GM13977 (cell line): Measurements from ENCODE around the gene POTEF.
"Not testable (repeated sequence)": the region's sequence is repeated elsewhere in the genome, so short reads cannot be mapped to it uniquely, and the experiment has no call there.

Source experiments
- DNase-seq: peaks from one replicate; pipeline ENCODE4 v3.0.0; 2012; ENCODE audit warnings: low spot score
- in situ Hi-C: fragments of 300-500 bp; cut with MboI; formaldehyde crosslinking; loops from one replicate; pipeline ENCODE4 v1.12.0; 2022; ENCODE audit warnings: low sequenced_read_pairs, low pct_unique_long_range_greater_than_20kb, mixed read lengths, inconsistent platforms; ENCODE audit not compliant: unreplicated experiment
- TF ChIP-seq, protein P1 (sequence below): IDR thresholded peaks from 2 replicates; pipeline ENCODE4 v1.5.1; 2012; ENCODE audit warnings: mild to moderate bottlenecking, control low read depth; ENCODE audit not compliant: insufficient read depth; ENCODE audit errors: extremely low read depth, missing control alignments

The POTEF gene

DNA sequence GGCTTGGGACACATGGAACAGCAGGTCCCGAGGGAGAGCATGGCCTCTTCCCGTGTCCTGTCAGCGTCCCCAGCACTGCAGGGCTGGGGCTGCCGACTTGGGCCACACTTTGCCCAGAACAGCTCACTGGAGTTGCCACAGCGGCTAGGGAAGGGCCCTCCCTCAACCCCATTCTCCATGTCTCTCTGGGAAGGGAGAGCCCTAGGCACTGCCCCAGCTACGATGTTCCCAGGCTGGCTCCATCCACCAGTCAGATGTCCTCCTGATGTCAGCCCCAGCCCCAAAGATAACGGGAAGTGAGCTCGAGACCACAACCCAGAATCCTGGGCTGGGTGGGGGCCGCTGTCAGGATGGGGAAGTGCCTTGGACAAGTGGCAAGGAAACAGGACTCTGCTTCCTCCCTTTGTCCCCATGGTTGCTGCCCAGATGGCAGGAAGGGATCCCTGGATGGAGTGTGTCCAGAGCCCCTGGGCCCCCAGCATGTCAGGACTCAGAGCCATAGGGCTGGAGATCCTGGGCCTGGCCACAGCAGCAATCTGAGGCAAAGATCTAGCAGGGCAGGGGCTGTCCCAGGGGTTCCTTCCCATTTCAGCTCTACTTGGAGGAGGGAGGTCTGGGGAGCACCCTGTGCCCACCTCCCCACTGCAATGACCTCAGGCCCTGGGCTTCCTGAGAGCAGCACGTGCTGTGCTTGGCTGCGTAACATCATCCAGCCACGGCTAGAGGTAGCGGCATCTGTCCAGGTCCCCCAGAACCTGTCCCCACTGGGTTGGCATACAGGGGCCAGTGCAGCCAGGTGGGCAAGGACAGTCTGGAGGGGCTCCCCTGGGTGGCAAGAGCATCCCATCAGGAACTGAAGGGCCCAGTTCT lies 13.6 kb upstream of the POTEF start:
- DNase-seq, in situ Hi-C loops: not testable (repeated sequence)

DNA sequence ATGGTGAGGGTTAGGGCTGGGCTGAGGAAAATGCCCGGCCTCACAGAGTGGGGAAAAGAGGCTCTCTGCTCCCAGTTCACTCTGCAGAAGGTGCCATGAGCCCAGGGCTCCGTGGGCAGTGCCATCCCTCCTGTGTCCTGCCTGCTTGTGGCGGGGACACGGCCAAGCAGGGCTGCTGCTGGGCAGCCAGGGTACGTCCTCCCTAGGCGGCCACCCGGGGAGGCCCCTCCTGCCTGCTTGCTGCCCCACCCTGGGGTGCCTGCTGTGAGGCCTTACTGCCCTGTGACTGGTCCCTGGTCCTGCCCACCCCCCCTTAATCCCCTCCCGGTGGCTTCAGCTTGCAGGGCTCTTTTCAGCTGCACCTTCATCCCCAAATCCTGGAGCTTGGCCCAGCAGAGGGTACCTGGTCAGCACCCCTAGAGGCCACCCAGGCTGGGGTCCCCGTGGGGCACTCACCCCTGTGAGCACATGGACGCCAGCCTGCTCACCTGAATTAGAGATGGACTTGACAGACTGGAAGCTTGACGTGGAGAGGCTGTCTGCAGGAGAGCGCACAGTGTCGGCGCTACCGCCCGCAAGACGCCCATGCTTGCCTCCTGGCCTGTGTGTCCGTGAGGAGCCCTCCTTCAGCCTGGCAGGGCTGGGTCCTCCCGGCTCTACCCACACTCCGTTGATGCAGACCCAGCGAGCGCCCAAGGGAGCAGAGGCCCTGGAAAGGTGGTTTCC lies 12.8 kb upstream of the POTEF start:
- DNase-seq, in situ Hi-C loops: not testable (repeated sequence)

DNA sequence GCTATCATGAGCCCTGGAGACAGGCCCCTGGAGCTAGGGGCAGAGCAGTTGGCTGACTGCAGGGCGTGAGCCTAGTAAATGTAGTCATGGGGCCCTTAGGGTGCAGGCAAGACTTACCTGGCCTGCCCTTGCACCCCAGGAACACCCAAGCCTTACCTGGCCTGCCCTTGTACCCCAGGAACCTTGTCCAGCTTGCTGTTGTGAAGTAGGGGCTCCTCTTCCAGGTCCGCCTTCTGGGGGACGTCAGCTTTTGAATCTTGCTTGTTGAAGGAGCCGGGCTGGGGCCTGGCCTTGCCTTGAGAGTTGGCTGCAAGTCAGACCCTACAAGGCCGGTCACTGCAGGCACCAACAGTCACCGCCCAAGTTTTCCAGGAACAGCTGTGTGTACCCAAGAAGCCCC lies 12.0 kb upstream of the POTEF start:
- DNase-seq, in situ Hi-C loops: not testable (repeated sequence)

DNA sequence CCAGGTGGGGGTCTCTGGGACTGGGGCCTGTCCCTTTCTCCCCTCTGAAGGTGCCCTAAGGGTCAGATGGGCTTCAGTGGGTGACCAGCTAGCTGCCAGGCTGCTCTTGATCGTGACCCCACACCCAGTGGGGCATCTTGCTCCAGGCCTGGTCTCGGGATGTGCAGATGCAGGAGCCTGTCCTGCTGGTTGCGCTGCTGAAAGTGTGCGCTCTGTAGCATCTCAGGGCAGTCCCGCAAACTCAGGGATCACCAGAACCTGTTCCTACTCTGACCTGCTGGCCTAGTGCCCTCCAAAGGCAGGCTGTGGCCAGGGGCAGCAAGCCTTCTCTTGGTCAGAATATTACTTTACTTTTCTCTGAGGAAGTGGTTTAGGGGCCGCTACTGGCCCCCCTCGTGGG lies 11.5 kb upstream of the POTEF start:
- in situ Hi-C loops, DNase-seq: not testable (repeated sequence)

DNA sequence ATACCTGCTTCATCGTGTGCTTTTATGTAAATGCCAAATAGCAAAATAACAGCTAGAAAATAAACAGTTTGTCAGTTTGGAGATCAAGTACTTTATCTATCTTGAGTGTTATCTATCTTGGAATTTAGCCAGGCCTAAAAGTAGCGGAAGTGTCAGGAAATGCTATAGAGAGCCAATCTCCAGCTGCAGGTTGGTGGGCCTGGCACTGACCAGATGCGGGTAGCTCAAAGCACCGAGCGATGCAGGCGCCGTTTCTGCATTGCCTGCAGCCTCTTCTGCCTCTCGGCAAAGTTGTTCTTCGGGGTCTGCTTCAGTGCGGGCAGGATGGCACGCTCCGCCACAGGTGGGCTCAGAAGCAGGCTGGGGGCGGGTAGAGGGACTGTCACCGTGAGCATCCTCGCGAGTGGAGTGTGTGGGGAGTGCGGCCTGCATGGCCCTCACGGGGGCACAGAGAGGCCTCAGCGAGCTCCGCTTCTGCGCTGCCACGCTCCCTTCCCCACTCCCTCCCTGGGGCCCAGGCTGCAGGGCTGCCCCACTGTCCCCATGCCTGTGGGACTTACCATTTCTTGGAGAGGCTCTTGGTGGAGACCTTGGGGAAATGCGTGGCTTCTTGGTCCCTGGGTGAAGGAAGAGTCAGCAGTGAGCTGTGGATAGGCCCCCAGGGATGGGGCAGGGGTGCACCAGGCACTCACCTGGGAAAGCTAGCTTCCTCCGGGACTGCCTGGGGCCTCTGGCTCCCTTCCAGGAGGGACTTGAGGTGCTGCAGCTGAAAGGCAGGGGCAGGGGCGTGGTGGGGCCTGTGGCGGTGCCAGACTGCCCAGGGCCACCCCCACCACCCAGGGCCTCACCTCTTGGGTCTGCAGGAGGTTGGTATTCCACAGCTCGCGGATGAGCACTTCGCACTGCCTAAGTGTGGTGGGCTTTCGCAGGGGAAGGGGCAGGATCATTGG lies 10.6 kb upstream of the POTEF start:
- DNase-seq, in situ Hi-C loops: not testable (repeated sequence)

DNA sequence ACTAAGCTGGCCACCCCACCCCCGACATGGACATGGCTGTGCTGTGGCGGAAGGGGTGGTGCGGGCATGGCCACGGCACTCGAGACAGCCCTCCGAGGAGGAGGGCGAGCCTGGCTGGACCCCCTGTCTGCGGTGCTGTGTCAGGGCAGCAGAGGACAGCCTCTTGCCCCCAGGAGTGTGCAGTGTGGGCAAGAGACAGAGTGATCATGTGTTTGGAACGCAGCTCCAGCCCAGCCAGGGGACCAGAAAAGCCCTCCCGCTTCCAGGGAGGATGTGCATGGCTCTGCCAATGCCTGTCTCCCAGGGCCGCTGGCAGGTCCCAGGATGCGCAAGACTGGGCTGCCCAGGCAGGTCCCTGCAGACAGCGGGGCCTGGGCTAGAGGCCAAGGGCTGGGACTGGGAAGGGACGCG lies 9.8 kb upstream of the POTEF start:
- in situ Hi-C loops, DNase-seq: not testable (repeated sequence)

DNA sequence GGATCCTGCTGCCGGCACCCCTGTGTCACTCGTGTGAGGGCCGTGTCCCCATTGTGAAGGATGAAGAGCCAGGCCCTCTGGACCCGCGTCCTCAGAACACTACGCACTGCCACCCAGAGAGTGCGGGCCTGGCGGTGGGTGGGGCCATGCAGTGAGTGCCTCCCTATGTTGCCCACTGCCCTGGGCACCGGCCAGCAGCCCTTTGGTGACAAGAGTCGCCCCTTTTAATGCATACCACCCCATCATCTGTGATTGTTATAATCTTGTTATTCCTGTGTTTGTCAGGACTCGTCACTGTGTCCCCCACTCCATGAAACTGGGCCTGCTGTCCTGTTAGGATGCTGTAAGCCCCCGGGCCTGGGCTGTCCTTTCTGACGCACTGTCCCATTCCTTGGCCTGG lies 9.3 kb upstream of the POTEF start:
- DNase-seq, in situ Hi-C loops: not testable (repeated sequence)

DNA sequence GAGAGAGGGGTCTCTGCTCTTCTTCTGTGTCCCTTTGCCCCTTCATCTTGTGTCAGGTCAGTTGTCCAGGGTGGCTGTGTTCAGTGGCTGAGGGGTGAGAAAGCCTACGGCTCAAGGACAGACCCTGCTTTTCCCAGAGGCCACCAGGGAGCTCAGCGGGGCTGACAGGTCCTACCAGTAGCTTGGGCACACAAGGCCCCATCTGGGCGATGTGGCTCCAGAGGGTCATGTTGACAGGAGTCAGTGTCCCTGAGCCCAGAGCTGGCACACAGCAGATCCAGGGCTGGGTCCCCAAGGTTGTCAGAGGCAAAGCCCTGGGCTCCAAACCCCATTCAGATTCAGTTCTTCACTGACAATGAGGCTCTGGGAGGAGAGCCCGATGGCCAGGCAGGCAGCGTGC lies 8.1 kb upstream of the POTEF start:
- DNase-seq, in situ Hi-C loops: not testable (repeated sequence)

DNA sequence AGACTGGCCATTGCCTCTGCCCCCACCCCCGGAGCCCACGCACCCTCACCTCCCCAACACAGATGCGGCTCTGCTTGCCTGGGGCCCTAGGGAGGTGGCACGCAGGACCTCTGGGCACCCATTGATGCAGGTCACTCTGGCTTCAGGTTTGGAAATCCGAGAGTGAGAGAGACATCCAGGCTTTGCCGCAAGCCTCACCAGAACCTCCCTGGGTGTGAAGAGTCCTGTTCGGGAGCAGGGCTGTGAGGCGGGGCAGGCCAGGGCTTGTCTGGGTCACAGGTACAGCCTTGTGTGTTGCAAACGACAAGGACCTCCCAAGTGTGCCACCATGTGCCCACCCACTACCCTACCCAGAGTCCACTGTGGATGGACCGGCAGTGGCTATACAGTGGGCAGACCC lies 7.5 kb upstream of the POTEF start:
- DNase-seq, in situ Hi-C loops: not testable (repeated sequence)

DNA sequence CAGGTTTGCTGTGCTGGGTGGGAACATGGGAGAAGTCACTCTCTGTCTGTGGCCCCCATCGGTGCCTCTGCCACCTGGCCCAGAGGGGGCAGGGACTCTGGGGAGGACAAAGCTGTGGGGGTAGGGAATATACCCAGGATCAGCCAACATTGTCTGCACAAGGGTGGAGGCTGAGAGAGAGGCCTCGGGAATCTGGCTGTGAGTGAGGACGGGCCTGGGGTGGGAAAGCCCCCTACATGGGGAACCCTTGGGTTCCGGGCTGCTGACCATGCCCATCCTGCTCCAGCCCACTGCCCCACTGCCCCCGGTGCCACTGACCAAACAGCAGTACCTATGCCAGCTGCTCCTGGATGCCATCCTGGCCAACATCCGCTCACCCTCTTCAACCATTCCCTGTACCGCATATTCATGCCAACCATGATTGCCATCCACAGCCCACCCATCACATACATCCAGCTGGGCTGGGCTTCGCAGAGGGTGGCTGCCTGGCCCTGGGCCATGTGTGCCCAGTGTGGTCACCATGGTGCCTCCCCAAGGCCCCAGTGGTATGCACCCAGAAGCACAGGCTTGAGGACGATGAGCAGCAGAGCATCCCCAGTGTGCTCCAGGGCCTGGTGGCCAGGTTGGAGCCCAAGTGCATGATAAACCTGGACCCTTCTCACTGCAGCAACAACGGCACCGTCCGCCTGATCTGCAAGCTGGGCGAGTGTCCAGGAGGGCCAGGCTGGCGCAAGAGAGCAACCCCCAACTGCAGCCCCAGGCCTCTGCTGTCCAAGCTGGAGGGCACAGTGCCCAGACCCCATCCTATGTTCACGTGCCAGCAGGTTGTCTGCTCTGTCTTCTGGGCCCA lies 6.9 kb upstream of the POTEF start:
- no peak for DNase-seq
- TF ChIP-seq, protein P1, sequence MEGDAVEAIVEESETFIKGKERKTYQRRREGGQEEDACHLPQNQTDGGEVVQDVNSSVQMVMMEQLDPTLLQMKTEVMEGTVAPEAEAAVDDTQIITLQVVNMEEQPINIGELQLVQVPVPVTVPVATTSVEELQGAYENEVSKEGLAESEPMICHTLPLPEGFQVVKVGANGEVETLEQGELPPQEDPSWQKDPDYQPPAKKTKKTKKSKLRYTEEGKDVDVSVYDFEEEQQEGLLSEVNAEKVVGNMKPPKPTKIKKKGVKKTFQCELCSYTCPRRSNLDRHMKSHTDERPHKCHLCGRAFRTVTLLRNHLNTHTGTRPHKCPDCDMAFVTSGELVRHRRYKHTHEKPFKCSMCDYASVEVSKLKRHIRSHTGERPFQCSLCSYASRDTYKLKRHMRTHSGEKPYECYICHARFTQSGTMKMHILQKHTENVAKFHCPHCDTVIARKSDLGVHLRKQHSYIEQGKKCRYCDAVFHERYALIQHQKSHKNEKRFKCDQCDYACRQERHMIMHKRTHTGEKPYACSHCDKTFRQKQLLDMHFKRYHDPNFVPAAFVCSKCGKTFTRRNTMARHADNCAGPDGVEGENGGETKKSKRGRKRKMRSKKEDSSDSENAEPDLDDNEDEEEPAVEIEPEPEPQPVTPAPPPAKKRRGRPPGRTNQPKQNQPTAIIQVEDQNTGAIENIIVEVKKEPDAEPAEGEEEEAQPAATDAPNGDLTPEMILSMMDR = no peak
- in situ Hi-C loops = no loop called here

DNA sequence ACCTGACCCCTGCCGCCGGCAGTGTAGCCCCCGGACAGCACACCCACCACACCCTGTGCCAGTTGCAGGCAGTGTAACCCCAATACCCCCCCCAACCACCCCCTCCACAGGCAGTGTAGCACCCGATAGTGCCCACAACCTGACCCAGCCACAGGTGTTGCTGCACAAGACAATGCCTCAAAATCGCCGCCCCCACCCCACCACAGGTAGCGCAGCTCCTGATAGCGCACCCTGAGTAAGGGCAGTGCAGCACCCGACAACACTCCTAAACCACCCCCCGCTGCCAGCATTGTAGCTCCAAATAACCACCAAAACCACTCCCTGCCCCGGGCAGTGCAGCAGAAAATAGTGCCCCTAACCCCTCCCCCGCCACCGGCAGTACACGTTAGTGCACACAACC lies 558 bp downstream of the POTEF start:
- in situ Hi-C loops, DNase-seq: not testable (repeated sequence)

DNA sequence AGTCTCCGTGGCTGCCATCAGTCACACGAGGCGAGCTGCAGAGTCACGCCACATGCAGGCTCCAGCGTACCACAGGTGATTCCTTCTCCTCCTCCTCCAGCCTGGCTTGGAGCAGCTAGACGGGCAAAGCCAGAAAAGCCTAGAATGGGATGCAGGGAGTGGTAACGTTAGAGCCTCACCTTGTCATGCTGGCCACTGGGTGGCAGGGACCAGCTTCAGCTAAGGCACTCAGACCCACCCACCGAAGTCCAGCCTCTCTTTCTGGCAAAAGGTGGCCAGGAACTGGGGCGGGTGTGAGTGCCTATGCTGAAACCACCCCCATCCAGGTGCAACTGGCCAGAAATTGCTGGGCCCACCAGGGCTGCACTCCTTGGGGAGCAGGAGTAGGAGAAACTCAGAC lies 1.3 kb downstream of the POTEF start:
- in situ Hi-C loops = not testable (repeated sequence)

DNA sequence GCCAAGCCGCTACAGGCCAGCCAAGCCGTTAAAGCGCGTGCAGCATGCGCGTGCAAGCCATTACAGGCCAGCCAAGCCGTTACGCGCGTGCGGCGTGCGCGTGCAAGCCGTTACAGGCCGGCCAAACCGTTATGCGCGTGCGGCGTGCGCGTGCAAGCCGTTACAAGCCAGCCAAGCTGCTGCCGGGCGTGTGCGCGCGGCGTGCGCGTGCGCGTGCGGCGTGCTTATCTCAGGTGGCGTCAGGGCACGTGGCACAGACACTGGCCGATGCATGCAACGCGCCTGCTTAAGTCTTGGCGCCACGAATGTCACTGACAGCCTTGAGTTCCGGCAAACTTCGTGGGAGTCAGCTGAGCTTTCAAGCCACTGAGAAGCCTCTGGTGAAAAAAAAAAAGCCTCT lies 8.1 kb downstream of the POTEF start:
- DNase-seq, in situ Hi-C loops: not testable (repeated sequence)

More for the DNA sequence above, 1.3 kb downstream of the POTEF start:
- not testable (repeated sequence) for DNase-seq

DNA sequence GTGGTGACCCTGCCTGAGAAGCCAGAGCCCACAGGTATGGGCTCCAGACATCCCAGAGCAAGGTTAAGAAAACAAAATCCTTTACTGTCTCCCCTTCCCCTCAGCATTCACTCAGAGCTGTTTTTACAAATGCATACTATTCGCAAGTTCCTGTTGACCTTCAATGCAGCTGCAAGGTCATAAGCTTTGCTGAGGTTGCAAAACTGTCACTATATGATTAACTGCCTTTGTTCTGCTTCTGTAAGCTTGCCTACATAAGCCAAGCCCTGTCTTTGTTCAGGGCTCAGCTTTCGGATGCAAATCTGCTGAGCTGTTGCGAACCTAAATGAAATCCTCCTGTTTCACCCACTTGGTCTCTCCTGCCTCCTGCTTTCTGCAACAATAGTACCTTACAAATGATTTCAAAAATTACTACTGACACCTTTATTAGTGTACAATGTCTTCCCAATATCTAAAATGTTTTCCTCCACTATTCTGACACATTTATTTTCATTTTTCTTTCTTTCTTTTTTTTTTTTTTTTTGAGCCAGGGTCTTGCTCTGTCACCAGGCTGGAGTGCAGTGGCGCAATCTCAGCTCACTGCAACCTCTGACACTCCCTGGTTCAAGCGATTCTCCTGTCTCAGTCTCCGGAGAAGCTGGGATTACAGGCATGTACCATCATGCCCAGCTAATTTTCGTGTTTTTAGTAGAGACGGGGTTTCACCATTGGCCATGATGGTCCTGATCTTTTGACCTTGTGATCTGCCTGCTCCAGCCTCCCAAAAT lies 26.2 kb downstream of the POTEF start:
- DNase-seq, in situ Hi-C loops: not testable (repeated sequence)

DNA sequence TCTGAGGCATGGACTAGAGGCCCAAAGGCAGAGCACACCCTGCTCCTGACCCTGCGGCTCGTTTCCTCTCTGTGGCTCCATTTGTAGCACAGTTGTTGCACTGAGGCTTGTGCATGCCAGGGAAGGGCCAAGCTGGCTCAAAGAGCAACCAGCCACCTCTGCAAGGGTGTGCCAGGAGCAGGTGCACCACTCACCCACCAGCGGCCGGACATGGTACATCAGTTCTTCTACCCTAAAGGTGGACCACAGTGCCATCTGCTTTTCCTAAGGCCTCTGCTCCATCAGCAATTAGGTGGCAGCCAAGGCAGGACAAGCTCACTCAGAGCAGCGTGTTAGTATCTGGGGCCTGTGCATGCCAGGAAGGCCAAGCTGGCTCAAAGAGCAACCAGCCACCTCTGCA lies 66.4 kb downstream of the POTEF start:
- DNase-seq, in situ Hi-C loops: not testable (repeated sequence)
